GM20431 (cell line): ENCODE measurements around the gene AGAP5.
"Not testable (repeated sequence)": the region's sequence is repeated elsewhere in the genome, so short reads cannot be mapped to it uniquely, and the experiment has no call there.

ENCODE experiments used
- in situ Hi-C: fragments of 300-500 bp; cut with MseI, MboI; formaldehyde crosslinking; loops from one replicate; pipeline ENCODE4 v1.15.0; 2020; ENCODE audit warnings: low sequenced_read_pairs; ENCODE audit not compliant: unreplicated experiment

The AGAP5 gene

DNA sequence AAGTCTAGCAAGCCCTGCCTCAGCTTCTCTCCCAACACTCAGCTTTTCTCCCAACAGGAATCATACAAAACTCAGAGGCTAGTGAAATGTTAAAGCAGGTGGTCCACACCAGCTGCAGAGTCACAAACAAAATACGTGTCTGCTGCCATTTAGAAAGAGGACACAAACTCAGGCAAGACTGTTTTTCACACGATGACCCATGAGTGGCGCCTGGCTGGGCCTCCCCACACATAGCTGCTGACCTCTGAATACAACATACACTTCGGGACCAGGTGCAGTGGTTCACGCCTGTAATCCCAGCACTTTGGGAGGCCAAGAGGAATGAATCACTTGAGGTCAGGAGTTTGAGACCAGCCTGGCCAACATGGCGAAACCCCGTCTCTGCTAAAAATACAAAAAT lies 35.2 kb downstream of the AGAP5 start:
- in situ Hi-C loops = not testable (repeated sequence)

- in situ Hi-C loops = no loop called here
Observed at GRCh38 chr10:73655990-73656298, 42.0 kb downstream of the AGAP5 start, which contains the start of gene SYNPO2L. SYNPO2L (minus strand) TSS chr10:73656029; CDS start chr10:73655922, 107 bp downstream.

- in situ Hi-C loops = no loop called here
Observed at GRCh38 chr10:73655257-73655989, 42.5 kb downstream of the AGAP5 start.

DNA sequence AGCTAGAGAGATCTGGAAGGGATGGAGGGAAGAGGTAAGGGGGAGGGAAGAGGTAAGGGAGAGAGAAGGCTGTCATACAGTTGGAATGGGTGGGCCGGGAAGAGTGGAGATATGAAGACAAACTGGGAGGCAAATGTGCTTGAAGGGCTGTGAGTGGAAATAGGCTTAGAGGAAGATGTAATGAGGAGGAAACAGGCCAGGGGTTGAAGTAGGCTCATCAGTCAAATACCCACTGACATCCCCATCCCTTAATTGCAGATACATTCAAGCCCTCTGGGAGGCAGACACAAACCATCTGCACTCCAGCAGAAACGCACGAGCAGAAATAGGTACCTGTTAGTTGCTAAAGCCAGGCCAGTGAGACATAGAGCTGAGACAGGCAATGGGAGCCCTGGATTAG lies 44.2 kb downstream of the AGAP5 start:
- in situ Hi-C loops = no loop called here

GRCh38 chr10:73653195-73653594 lies 44.7 kb downstream of the AGAP5 start:
- in situ Hi-C loops = no loop called here

DNA sequence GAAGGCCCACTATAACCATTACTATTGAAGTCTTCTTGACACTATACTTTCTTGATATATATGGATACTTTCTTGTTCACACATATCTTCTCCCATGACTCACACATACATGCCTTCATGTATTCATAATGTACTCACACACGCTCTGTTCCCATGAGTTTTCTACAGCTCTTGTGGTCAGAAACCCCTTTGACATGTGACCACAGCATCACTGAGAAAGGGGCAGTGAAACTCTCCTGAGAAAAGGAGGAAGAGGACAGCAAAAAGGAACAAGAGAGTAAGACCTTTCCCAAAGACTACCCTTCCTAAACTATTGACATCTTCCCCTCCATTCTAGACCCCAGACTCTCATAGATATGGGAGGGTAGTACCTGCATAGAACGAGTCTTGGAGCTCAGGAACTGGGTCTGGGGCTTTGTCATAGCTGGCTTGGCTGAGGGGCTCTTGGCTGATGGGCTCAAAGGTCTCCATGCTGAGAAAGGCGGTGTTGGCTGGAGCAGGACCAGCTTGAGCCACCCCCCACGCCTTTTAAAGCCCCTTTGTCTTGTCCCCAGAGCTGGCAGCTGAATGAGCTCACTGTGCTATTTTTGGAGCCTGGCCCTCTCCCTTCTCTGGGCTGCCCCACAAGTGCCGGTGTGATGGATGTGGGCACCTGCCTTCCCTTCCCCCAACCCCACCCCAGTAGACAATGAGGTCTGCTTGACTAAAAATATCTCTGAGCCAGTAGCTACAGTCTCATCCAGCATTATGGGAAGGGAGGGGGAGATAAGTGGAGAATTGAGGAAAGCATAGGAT lies 47.2 kb downstream of the AGAP5 start:
- in situ Hi-C loops = no loop called here

DNA sequence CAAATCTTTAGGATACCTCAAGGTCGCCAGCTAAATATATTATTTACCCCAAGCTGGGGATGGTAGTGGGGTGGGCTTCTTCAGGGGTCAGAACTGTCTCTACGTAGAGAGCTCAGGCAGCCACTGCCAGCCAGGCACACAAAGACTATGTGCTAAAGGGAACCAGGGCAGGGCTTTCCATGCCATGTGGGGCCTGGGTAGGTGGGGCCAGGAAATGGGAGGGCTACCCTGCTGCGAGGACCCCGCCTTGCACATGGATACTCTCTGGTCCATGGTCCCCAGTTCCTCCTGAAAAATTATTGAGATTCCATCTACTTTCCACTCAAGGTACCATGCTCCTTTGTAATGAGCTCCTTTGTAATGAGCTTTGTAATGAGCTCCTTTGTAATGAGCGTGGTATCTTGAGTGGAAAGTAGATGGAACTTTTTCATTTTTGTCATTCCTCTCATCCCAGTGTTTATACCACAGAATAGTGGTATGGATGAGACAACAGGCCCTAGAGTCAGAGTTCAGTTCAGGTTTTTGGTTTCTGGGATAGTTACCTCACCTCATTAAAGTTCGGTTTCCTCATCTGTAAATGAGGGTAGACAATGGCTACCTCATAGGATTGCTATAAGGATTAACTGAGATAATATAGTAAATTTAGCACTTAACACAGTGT lies 47.9 kb downstream of the AGAP5 start:
- in situ Hi-C loops = loop anchor here (10.0 kb wide), 1 partner anchor 115 kb away; no protein-coding TSS in a partner anchor

DNA sequence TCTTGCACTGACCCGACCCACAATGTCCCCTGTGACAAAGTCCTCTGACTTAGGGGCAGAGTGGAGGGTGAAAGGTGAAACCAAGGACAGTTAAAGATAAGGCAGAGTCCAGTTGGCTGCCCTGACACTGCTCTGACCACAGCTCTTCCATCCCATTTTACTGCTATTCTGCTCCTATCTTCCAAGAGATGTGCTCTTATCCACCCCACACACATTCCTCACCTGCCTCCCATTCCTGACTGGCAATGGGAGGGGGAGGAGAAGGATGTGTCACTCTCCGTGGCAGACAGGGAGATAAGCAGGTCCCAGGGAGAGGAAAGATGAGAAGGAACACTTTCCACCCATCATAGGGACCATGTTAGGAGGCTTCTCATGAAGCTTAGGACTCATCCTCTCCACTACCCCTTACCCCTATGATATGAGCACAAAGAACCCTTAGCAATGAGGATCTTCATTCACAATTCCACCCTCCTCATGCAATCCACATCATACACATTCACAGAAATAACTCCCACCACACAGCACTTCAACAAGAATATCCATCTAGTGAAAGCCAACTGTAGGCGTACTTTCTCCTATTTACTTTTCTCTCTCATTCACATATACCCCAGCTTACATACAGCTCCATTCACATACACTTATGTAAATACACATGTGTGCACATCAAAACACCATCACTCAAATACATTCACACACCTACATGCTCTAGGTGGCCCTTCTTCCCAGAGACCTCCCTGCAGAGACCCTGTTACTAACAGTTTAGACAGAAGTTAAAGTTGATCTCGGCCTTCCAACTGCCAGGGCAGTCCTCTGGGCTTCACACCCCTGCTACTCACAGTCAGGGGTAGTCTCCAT lies 48.7 kb downstream of the AGAP5 start:
- in situ Hi-C loops = loop anchor here (10.0 kb wide), 1 partner anchor 114 kb away; no protein-coding TSS in a partner anchor

DNA sequence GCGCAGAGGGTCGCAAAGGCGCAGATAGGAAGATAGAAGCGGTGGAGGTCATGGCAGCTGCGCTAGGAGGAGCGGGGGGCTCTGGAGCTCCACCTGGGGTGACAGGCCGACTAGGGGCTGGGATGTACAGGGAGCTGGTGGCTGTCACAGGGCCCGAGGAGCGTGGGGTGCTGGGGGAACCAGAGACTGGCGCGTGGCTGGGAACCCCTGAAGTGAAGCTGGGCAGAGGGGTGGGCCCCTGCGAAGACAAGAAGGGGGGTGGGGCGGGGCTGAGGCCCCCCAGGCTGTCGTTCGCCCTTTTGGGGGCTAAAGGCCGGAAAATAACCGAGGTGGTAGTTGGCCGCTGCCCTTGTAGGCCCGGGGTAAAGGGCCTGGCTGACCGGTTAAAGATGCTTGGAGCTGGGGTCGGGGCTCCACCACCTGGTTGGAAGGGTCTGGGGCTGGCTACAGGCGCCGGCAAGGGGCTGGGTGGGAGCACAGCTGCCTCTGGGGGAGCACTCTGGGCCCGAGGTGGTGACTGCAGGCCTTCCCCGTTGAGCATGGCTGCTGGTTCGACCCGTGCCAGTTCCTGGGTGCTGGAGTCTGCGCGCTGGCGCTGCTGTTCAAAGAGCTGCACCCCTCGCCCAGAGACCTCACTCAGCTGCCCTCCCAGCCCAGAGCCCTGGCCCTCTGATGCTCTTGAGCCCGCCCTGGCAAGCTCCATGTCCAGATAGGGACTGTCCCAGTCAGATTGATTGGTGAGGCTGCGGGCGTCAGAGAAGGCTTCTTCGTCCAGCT lies 49.8 kb downstream of the AGAP5 start:
- in situ Hi-C loops = loop anchor here (10.0 kb wide), 1 partner anchor 113 kb away; no protein-coding TSS in a partner anchor

DNA sequence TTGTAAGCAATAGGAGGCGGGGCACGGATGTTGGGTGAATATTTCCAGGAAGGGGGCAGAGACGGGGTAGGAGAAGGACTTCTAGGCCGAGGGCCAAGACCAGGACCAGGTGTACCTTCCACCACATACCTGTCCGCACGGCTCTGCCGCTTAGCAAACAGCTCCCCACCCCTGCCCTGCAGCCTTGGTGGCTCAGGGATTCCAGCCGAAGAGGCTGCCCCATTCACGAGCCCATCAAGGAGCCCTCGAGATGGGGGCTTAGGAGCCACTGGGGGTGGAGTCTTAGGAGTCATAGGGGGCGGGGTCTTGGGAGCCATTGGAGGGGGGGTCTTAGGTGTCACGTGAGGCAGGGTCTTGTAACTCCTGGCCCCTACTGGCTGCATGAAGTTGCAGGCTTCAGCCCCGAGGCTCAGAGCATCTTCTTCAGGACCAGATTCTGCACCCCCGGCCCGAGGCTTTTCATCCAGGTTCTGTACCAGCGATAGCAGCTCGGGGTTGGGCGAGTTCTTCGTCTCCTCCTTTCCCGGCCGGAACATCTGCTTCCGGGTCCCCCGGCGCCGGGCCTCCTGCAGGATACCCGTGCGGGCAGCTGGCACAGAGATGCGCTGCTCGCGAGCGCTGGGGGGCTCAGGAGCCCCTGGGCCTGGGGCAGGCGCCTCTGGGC lies 50.6 kb downstream of the AGAP5 start:
- in situ Hi-C loops = loop anchor here (10.0 kb wide), 1 partner anchor 113 kb away; no protein-coding TSS in a partner anchor

GRCh38 chr10:73646598-73647041 lies 51.3 kb downstream of the AGAP5 start:
- in situ Hi-C loops = loop anchor here (10.0 kb wide), 1 partner anchor 112 kb away; no protein-coding TSS in a partner anchor

- in situ Hi-C loops = loop anchor here (10.0 kb wide), 1 partner anchor 110 kb away; no protein-coding TSS in a partner anchor
Observed at GRCh38 chr10:73645251-73645650, 52.7 kb downstream of the AGAP5 start.

DNA sequence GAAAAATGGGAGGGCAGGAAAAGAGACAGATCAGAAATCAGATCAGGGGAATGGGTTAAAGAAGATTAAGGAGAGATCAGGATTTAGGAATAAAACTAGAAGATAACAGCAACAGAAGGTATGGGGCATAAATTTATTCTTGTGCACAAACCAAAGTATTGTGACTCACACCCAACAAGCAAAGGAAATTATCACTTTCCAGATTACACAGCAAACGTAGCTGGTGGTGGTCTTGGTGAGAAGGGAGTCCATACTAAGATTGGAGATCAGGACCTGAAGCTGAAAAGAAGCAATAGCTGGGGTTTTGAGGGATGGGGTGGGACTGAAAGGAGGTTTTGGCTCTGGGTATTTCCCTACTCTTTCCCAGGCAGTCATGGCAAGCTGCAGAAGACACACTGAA lies 53.1 kb downstream of the AGAP5 start:
- in situ Hi-C loops = loop anchor here (10.0 kb wide), 1 partner anchor 110 kb away; no protein-coding TSS in a partner anchor

DNA sequence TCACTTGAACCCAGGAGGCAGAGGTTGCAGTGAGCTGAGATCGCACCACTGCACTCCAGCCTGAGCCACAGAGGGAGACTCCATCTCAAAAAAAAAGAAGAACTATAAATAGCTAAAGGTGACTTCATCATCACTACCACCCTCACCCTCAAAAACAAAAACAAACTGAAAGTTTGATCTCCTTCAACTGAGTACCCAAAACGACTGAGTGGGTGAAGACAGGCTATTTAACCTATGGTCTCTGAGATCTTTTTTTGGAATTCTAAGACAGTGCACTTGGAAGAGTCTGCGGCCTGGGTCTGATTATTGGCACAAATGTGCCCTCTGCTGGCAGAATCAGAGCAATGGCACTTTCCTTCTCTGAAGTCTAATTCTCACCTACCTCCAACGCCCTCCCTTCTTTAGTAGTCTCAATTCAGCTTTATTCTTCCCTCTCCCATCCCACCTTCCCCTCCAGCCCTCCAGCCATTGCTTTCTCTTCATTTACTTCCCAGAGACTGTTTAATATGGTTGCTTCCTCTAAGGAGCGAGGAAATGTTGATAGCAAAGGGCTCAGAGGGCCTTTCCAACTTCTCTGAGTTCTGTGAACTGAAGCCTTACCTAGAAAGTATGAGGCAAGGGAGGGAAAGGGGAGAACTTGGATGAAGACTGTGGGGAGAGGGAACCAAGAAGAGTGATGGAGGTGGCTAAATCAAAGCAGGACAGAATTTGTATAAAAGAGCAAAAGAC lies 53.7 kb downstream of the AGAP5 start:
- in situ Hi-C loops = loop anchor here (10.0 kb wide), 1 partner anchor 109 kb away; no protein-coding TSS in a partner anchor

GRCh38 chr10:73643362-73643761 lies 54.5 kb downstream of the AGAP5 start:
- in situ Hi-C loops = loop anchor here (10.0 kb wide), 1 partner anchor 109 kb away; no protein-coding TSS in a partner anchor

GRCh38 chr10:73641328-73642060 lies 56.4 kb downstream of the AGAP5 start, which contains the start of gene MYOZ1:
MYOZ1 (minus strand) TSS chr10:73641474; CDS start chr10:73640017, 1,457 bp downstream.
- in situ Hi-C loops = loop anchor here (10.0 kb wide), 1 partner anchor 107 kb away; no protein-coding TSS in a partner anchor

GRCh38 chr10:73639286-73639685 lies 58.6 kb downstream of the AGAP5 start:
- in situ Hi-C loops = no loop called here
